IMR-90 (cell line): ENCODE measurements around the gene POLR3G. TPM values are rescaled to one million over a fixed set of nuclear protein-coding genes. Genes with fewer than 3 reads are reported as not detected.

Experiments used
- ATAC-seq: fragments of 200-7000 bp; cut with Tn5 transposase; 2 replicates; pipeline ENCODE4 v1.9.1; 2020; ENCODE audit warnings: low read depth, mild to moderate bottlenecking, moderate library complexity
- BruUV-seq: library from RNA; stranded (reverse); fragments of 400-500 nt; replicated peaks from 2 replicates; lab custom pipeline; 2021; lab: Mats Ljungman, UMichigan
- CTCF ChIA-PET: fragments of 300-600 bp; formaldehyde crosslinking; extraction: SDS; loops from one replicate; lab custom pipeline; 2021; ENCODE audit warnings: antibody characterized with exemption; lab: Yijun Ruan, JAX
- POLR2A ChIA-PET: fragments of 300-600 bp; sonication (Branson Sonifier 250); formaldehyde crosslinking; loops from one replicate; lab custom pipeline; 2022; ENCODE audit warnings: antibody characterized with exemption; ENCODE audit not compliant: unreplicated experiment; lab: Charles Lee
- DNase-seq: peaks from one replicate; pipeline ENCODE4 v3.0.0; 2013
- H2AFZ ChIP-seq: replicated peaks from 2 replicates; pipeline ENCODE3; 2013; ENCODE audit warnings: low read length, mild to moderate bottlenecking; ENCODE audit not compliant: poor library complexity
- H2AK5ac ChIP-seq: 2 replicates; pipeline ENCODE4 v1.6.1; 2013; ENCODE audit warnings: low read depth, low read length, inconsistent platforms
- H2AK9ac ChIP-seq: replicated peaks from 2 replicates; pipeline ENCODE3; 2013; ENCODE audit warnings: mild to moderate bottlenecking, low read depth, low read length, moderate library complexity; ENCODE audit not compliant: poor library complexity
- H2BK120ac ChIP-seq: 2 replicates; pipeline ENCODE4 v1.6.1; 2013; ENCODE audit warnings: low read depth, low read length, inconsistent platforms
- H2BK15ac ChIP-seq: 3 replicates; pipeline ENCODE4 v1.6.1; 2013; ENCODE audit warnings: low read depth, low read length, inconsistent platforms
- H2BK20ac ChIP-seq: 2 replicates; pipeline ENCODE4 v1.6.1; 2013; ENCODE audit warnings: low read depth, mild to moderate bottlenecking, inconsistent platforms, low read length, moderate library complexity
- H2BK5ac ChIP-seq: 2 replicates; pipeline ENCODE4 v1.6.1; 2013; ENCODE audit warnings: mild to moderate bottlenecking, low read depth, low read length, inconsistent platforms; ENCODE audit not compliant: poor library complexity, severe bottlenecking
- H3K14ac ChIP-seq: replicated peaks from 2 replicates; pipeline ENCODE4 v1.6.1; 2013; ENCODE audit warnings: low read depth, low read length, inconsistent platforms
- H3K18ac ChIP-seq: 2 replicates; pipeline ENCODE4 v1.6.1; 2013; ENCODE audit warnings: low read depth, low read length, control low read depth
- H3K23ac ChIP-seq: 2 replicates; pipeline ENCODE4 v1.6.1; 2013; ENCODE audit warnings: low read depth, low read length, inconsistent platforms
- H3K27ac ChIP-seq: 2 replicates; pipeline ENCODE4 v1.5.1; 2013; ENCODE audit warnings: mild to moderate bottlenecking, control low read depth, low read length; ENCODE audit not compliant: insufficient read depth
- H3K27me3 ChIP-seq: 2 replicates; pipeline ENCODE4 v1.6.1; 2013; ENCODE audit warnings: low read length; ENCODE audit not compliant: control insufficient read depth, insufficient read depth
- H3K36me3 ChIP-seq: 2 replicates; pipeline ENCODE4 v1.6.1; 2013; ENCODE audit warnings: low read length, mixed read lengths; ENCODE audit not compliant: control insufficient read depth, insufficient read depth
- H3K4ac ChIP-seq: 2 replicates; pipeline ENCODE4 v1.6.1; 2013; ENCODE audit warnings: low read depth, low read length, inconsistent platforms
- H3K4me1 ChIP-seq: 2 replicates; pipeline ENCODE4 v1.6.1; 2013; ENCODE audit warnings: low read length, mixed read lengths; ENCODE audit not compliant: control insufficient read depth, insufficient read depth
- H3K4me2 ChIP-seq: 2 replicates; pipeline ENCODE4 v1.6.1; 2013; ENCODE audit warnings: low read depth, mild to moderate bottlenecking, control low read depth, low read length, moderate library complexity
- H3K4me3 ChIP-seq: 2 replicates; pipeline ENCODE4 v1.5.1; 2013; ENCODE audit warnings: low read depth, mild to moderate bottlenecking, control low read depth, low read length, moderate library complexity; ENCODE audit not compliant: insufficient read depth
- H3K56ac ChIP-seq: 2 replicates; pipeline ENCODE4 v1.6.1; 2013; ENCODE audit warnings: low read length, inconsistent platforms; ENCODE audit not compliant: insufficient read depth; ENCODE audit errors: extremely low read depth
- H3K79me1 ChIP-seq, 2 experiments: 2 replicates each; pipeline ENCODE4 v1.6.1; 2013; ENCODE audit warnings: low read length in 2 of 2, inconsistent platforms in 1 of 2, low read depth in 1 of 2
- H3K9ac ChIP-seq: 2 replicates; pipeline ENCODE4 v1.6.1; 2013; ENCODE audit warnings: low read depth, low read length, control low read depth
- H3K9me1 ChIP-seq: 2 replicates; pipeline ENCODE4 v1.6.1; 2013; ENCODE audit warnings: low read length, inconsistent platforms; ENCODE audit not compliant: insufficient read depth
- H3K9me3 ChIP-seq: 2 replicates; pipeline ENCODE4 v1.6.1; 2013; ENCODE audit warnings: low read length; ENCODE audit not compliant: control insufficient read depth, insufficient read depth
- H4K20me1 ChIP-seq: 2 replicates; pipeline ENCODE4 v1.6.1; 2013; ENCODE audit warnings: low read length, inconsistent platforms; ENCODE audit not compliant: insufficient read depth
- H4K5ac ChIP-seq: 2 replicates; pipeline ENCODE4 v1.6.1; 2013; ENCODE audit warnings: mild to moderate bottlenecking, low read depth, low read length, control low read depth
- H4K8ac ChIP-seq, 2 experiments: 2 replicates each; pipeline ENCODE4 v1.6.1; 2013; ENCODE audit warnings: low read depth in 2 of 2, low read length in 2 of 2, control low read depth in 1 of 2, inconsistent platforms in 1 of 2
- H4K91ac ChIP-seq: 2 replicates; pipeline ENCODE4 v1.6.1; 2013; ENCODE audit warnings: low read depth, low read length, inconsistent platforms; ENCODE audit not compliant: insufficient read depth
- BHLHE40 ChIP-seq: fragments of 150-350 bp; IDR thresholded peaks from 2 replicates; pipeline ENCODE4 v1.6.1; 2016; ENCODE audit warnings: mild to moderate bottlenecking, low read depth, low read length
- FOS ChIP-seq: fragments of 150-350 bp; IDR thresholded peaks from 2 replicates; pipeline ENCODE4 v1.6.1; 2016; ENCODE audit warnings: low read depth, low read length
- MAFK ChIP-seq: IDR thresholded peaks from 2 replicates; pipeline ENCODE4 v1.6.1; 2012; ENCODE audit warnings: low read depth, low read length, improper control_type of control experiment
- MAZ ChIP-seq: IDR thresholded peaks from 2 replicates; pipeline ENCODE4 v1.6.1; 2012; ENCODE audit warnings: low read depth, mild to moderate bottlenecking, low read length, improper control_type of control experiment, moderate library complexity, borderline replicate concordance
- NFE2L2 ChIP-seq: fragments of 150-350 bp; IDR thresholded peaks from 2 replicates; pipeline ENCODE4 v1.6.1; 2016; ENCODE audit warnings: low read depth, mild to moderate bottlenecking, low read length
- POLR2A ChIP-seq: IDR thresholded peaks from 2 replicates; pipeline ENCODE4 v1.6.1; 2012; ENCODE audit warnings: mild to moderate bottlenecking, low read depth, low read length
- RAD21 ChIP-seq: IDR thresholded peaks from 2 replicates; pipeline ENCODE4 v1.6.1; 2012; ENCODE audit warnings: low read length, improper control_type of control experiment
- RCOR1 ChIP-seq: IDR thresholded peaks from 2 replicates; pipeline ENCODE4 v1.6.1; 2012; ENCODE audit warnings: mild to moderate bottlenecking, low read length, improper control_type of control experiment; ENCODE audit not compliant: insufficient replicate concordance
- RFX5 ChIP-seq: IDR thresholded peaks from 2 replicates; pipeline ENCODE4 v1.8.0; 2012; ENCODE audit warnings: low read depth, mild to moderate bottlenecking, low read length, moderate library complexity
- USF2 ChIP-seq: fragments of 150-350 bp; IDR thresholded peaks from 2 replicates; pipeline ENCODE4 v1.6.1; 2017; ENCODE audit warnings: mild to moderate bottlenecking, antibody characterized with exemption, low read length, low read depth
- WGBS, 2 experiments: methylation state at CpG; one replicate each; pipeline versions ENCODE4 v1.1.5 to v1.1.7; 2013; ENCODE audit warnings: missing lambda C conversion rate in 2 of 2; ENCODE audit not compliant: insufficient read length in 1 of 2; ENCODE audit errors: extremely low coverage in 2 of 2; 5-methylcytosine and 5-hydroxymethylcytosine counted together
- dilution Hi-C: fragments of 300-500 bp; cut with HindIII; formaldehyde crosslinking; loops from one replicate; pipeline ENCODE4 v1.14.3; 2018; ENCODE audit warnings: low sequenced_read_pairs; ENCODE audit not compliant: unreplicated experiment
- in situ Hi-C: fragments of 300-500 bp; cut with MboI; formaldehyde crosslinking; loops from 3 replicates; pipeline ENCODE4 v1.14.3; 2019; ENCODE audit warnings: low sequenced_read_pairs, inconsistent platforms, mixed read lengths
- intact Hi-C: fragments of 100-400 bp; cut with micrococcal nuclease; formaldehyde crosslinking; loops from 2 replicates; pipeline ENCODE4 v1.10.0; 2022
- polyA plus RNA-seq, 3 experiments: library from polyadenylated mRNA; depleted of rRNA; stranded (reverse); fragments of >200 nt; gene quantifications; 2 replicates each; pipeline ENCODE4 v1.2.3, GENCODE V29; 2012; ENCODE audit warnings: low replicate concordance in 1 of 3
- total RNA-seq: library from RNA; depleted of rRNA; stranded (reverse); fragments of >200 nt; gene quantifications from 2 replicates; pipeline ENCODE4 v1.2.3, GENCODE V29; 2012

Gene POLR3G
- total and polyA plus RNA-seq, 2 of the 4 experiments (the other 2 are of a cell fraction) = 10.6 to 11.6 TPM

- dilution Hi-C loops = no loop called here
These were observed 82.7 kb downstream of the POLR3G start for GRCh38 chr5:90557391-90557790.

More at GRCh38 chr5:90557391-90557790, 82.7 kb downstream of the POLR3G start:
- Histone ChIP-seq H4K8ac (no peak overlapping the region), H2AFZ (no peak overlapping the region), H3K56ac (no peak overlapping the region), H2BK5ac (no peak overlapping the region), H3K4me2 (no peak overlapping the region), H2BK15ac (no peak overlapping the region), H2BK20ac (no peak overlapping the region), H3K4ac (no peak overlapping the region), H2AK5ac (no peak overlapping the region), H3K27me3 (peaks cover 27% of the 10 kb centered on the region), H3K4me1 (no peaks in the 10 kb centered on the region), H3K23ac (no peak overlapping the region), H3K18ac (no peak overlapping the region), H3K27ac (no peak overlapping the region), H3K9me1 (no peaks in the 10 kb centered on the region), H2AK9ac (no peak overlapping the region), H3K9ac (no peak overlapping the region), H4K91ac (no peak overlapping the region), H3K4me3 (no peak overlapping the region), H3K9me3 (no peaks in the 10 kb centered on the region), H2BK120ac (no peak overlapping the region), H4K20me1 (no peaks in the 10 kb centered on the region), H4K5ac (no peak overlapping the region), H3K14ac (no peak overlapping the region), H3K36me3 (no peaks in the 10 kb centered on the region), H3K79me1 (no peaks in the 10 kb centered on the region)
- no peak for TF ChIP-seq USF2
- TF ChIP-seq RCOR1 = no peak
- no peak for TF ChIP-seq RFX5
- no peak for TF ChIP-seq NFE2L2
- TF ChIP-seq MAFK = no peak
- TF ChIP-seq RAD21 = no peak
- no peak for TF ChIP-seq POLR2A
- no peak for TF ChIP-seq BHLHE40
- TF ChIP-seq MAZ = no peak
- TF ChIP-seq FOS = no peak
- BruUV-seq = no TSS peak
- in situ Hi-C loops = no loop called here
- DNase-seq (no peak), ATAC-seq (no peak)
- ChIA-PET CTCF (no interaction called here), POLR2A (no interaction called here)
- intact Hi-C loops = no loop called here
- WGBS, 2 experiments = 0% methylated on average over 1 of the region's 9 CpGs; no CpG with 5 or more reads in 1 of the 2 experiments
